ENCODE results near the gene BPIFB2. TPM values are rescaled to one million over a fixed set of nuclear protein-coding genes. Genes with fewer than 3 reads are reported as not detected.

The BPIFB2 gene
- polyA plus RNA-seq, 1 of the 3 experiments (the other 2 are of a cell fraction) = not detected

GRCh38 chr20:32979201-32979998 lies 28.1 kb upstream of the BPIFB2 start:
- no peaks in the 10 kb centered on the region for H3K36me3 ChIP-seq (replicated peaks in 1 of 2; ENCODE audit: control insufficient read depth in 1 of 2, insufficient read depth in 2 of 2, low read length in 1 of 2)
- H3K4me2 ChIP-seq = no peak overlapping the region
- DNase-seq = no peak
- TF ChIP-seq NFIC (IDR thresholded peaks at IDR 0.05; ENCODE audit: borderline replicate concordance) (no peak), FOXM1 (IDR thresholded peaks at IDR 0.05; ENCODE audit: low read depth) (no peak), GABPA (IDR thresholded peaks at IDR 0.05; ENCODE audit: low read depth) (no peak), USF2 (IDR thresholded peaks at IDR 0.05; ENCODE audit: borderline replicate concordance, low read depth, low read length) (no peak), ELF1 (IDR thresholded peaks at IDR 0.05) (no peak), TCF12 (IDR thresholded peaks at IDR 0.05) (no peak), JUND (IDR thresholded peaks at IDR 0.05) (no peak), REST (IDR thresholded peaks at IDR 0.05; ENCODE audit: low read depth, low read length) (no peak), MAX (IDR thresholded peaks at IDR 0.05; ENCODE audit: low read depth) (no peak), TAF1 (IDR thresholded peaks at IDR 0.05; ENCODE audit: borderline replicate concordance, low read depth, low read length) (no peak), RXRA (IDR thresholded peaks at IDR 0.05; ENCODE audit: borderline replicate concordance, low read depth) (no peak), MEF2A (IDR thresholded peaks at IDR 0.05; ENCODE audit: borderline replicate concordance, low read depth) (no peak), USF1 (IDR thresholded peaks at IDR 0.05; ENCODE audit: borderline replicate concordance, low read depth) (no peak), POLR2AphosphoS5 (IDR thresholded peaks at IDR 0.05; ENCODE audit: low read depth, low read length) (no peak), NRF1 (IDR thresholded peaks at IDR 0.05; ENCODE audit: low read depth, low read length) (no peak), FOSL2 (IDR thresholded peaks at IDR 0.05; ENCODE audit: borderline replicate concordance, low read depth) (no peak), SIN3A (IDR thresholded peaks at IDR 0.05; ENCODE audit: borderline replicate concordance, low read depth, low read length) (no peak), IRF3 (IDR thresholded peaks at IDR 0.05; ENCODE audit: low read depth, low read length) (no peak), MXI1 (IDR thresholded peaks at IDR 0.05; ENCODE audit: low read depth, low read length) (no peak), YY1 (IDR thresholded peaks at IDR 0.05; ENCODE audit: low read depth) (no peak)
- H3K9ac ChIP-seq = no peak overlapping the region
- H3F3A ChIP-seq (replicated peaks; ENCODE audit: insufficient read depth) = no peaks in the 10 kb centered on the region
- 24% methylated on average over 6 of the region's 9 CpGs for WGBS (ENCODE audit: low lambda C conversion rate)
- H3K9me3 ChIP-seq = no peaks in the 10 kb centered on the region
- H3K4me1 ChIP-seq (ENCODE audit: control insufficient read depth in 1 of 2, insufficient read depth in 2 of 2, low read depth in 1 of 2, low read length in 1 of 2) = peaks cover 0 to 3% of the 10 kb centered on the region in 2 experiments; a peak in 1 of 4 replicates
- no peaks in the 10 kb centered on the region for H4K20me1 ChIP-seq (ENCODE audit: insufficient read depth)
- no peaks in the 10 kb centered on the region for H3K79me2 ChIP-seq (ENCODE audit: insufficient read depth)
- H3K9me2 ChIP-seq = no peaks in the 10 kb centered on the region
- ChIA-PET CTCF (no interaction called here), POLR2A (no interaction called here)
- no peak overlapping the region for H3K4me3 ChIP-seq (ENCODE audit: low read depth in 2 of 2, low read length in 1 of 2)
- H2AFZ ChIP-seq (ENCODE audit: low read depth) = no peak overlapping the region
- H3K27ac ChIP-seq (ENCODE audit: low read depth in 2 of 2, low read length in 1 of 2) = no peak overlapping the region
- H3K27me3 ChIP-seq (ENCODE audit: insufficient read depth) = no peaks in the 10 kb centered on the region; the same call in 1 of the 2 replicates

Data from SK-N-SH (cell line).